Lung (tissue), 12 donors: ENCODE results near the gene PCDHGA8. TPM values are rescaled to one million over a fixed set of nuclear protein-coding genes. Genes with fewer than 3 reads are reported as not detected.
"Not testable (repeated sequence)": the region's sequence is repeated elsewhere in the genome, so short reads cannot be mapped to it uniquely, and the experiment has no call there.

Experiments used
- ATAC-seq: fragments of 200-7000 bp; cut with Tn5 transposase; one replicate; pipeline ENCODE4 v1.9.1; 2020; ENCODE audit warnings: moderate number of reproducible peaks; ENCODE audit not compliant: insufficient read depth, low FRiP score
- DNase-seq, 3 donors: peaks; one replicate each; pipeline ENCODE4 v3.0.0-alpha.2; 2013 to 2017
- H3K27ac ChIP-seq, 2 donors: one replicate each; pipeline ENCODE4 v1.5.1; 2013; ENCODE audit warnings: mild to moderate bottlenecking in 2 of 2, moderate library complexity in 2 of 2, control low read depth in 1 of 2, inconsistent platforms in 1 of 2, low read depth in 1 of 2, low read length in 1 of 2
- H3K27me3 ChIP-seq, 3 donors: one replicate each; pipeline ENCODE4 v1.5.1; 2013; ENCODE audit warnings: low read length in 2 of 3; ENCODE audit not compliant: control insufficient read depth in 3 of 3, insufficient read depth in 3 of 3
- H3K36me3 ChIP-seq, 4 donors: one replicate each; pipeline ENCODE4 v1.5.1; 2013; ENCODE audit warnings: low read length in 4 of 4, mild to moderate bottlenecking in 1 of 4, moderate library complexity in 1 of 4; ENCODE audit not compliant: control insufficient read depth in 4 of 4, insufficient read depth in 4 of 4
- H3K4me1 ChIP-seq, 5 donors: one replicate each; pipeline ENCODE4 v1.5.1; 2013; ENCODE audit warnings: low read length in 5 of 5, mild to moderate bottlenecking in 2 of 5, moderate library complexity in 1 of 5; ENCODE audit not compliant: control insufficient read depth in 5 of 5, insufficient read depth in 5 of 5
- H3K4me3 ChIP-seq: one replicate; pipeline ENCODE4 v1.5.1; 2013; ENCODE audit warnings: mild to moderate bottlenecking, control low read depth, moderate library complexity
- H3K9ac ChIP-seq, 2 donors: one replicate each; pipeline ENCODE4 v1.5.1; 2013; ENCODE audit warnings: low read length in 2 of 2, control low read depth in 1 of 2; ENCODE audit not compliant: insufficient read depth in 1 of 2
- H3K9me3 ChIP-seq, 4 donors: one replicate each; pipeline ENCODE4 v1.5.1; 2013; ENCODE audit warnings: low read length in 3 of 4, mild to moderate bottlenecking in 1 of 4, moderate library complexity in 1 of 4; ENCODE audit not compliant: control insufficient read depth in 4 of 4, insufficient read depth in 3 of 4
- CTCF ChIP-seq: IDR thresholded peaks from 2 replicates; pipeline ENCODE4 v1.5.1; 2012; ENCODE audit warnings: mild to moderate bottlenecking; ENCODE audit errors: control extremely low read depth, extremely low read depth
- WGBS, 2 donors: extraction: QIAGEN DNeasy Blood & Tissue Kit; methylation state at CpG; one replicate each; pipeline ENCODE4 v1.1.7; 2013; 5-methylcytosine and 5-hydroxymethylcytosine counted together
- polyA plus RNA-seq, 2 donors: library from polyadenylated mRNA; stranded (reverse); fragments of 200-250 nt; gene quantifications; one replicate each; pipeline ENCODE4 v1.2.1, GENCODE V29; 2013
- total RNA-seq, 2 donors: library from RNA; depleted of rRNA in 1 of 2; stranded (reverse); fragments of >200 nt in 1 of 2; gene quantifications; one replicate each; pipeline ENCODE4 v1.2.1, GENCODE V29; 2014 to 2021
- donor health status: control.
- donor health status: control.
- donor health status: Bipolar disorder and iron deficiency.
- donor health status: healthy.
- donor health status: DM: yes; HTN: yes; CAD: no.

The PCDHGA8 gene
- total and polyA plus RNA-seq, 4 donors: 0.06 to 7.3 (median 1.1) TPM

GRCh38 chr5:141384471-141385267 lies 7.8 kb upstream of the PCDHGA8 start:
- no peak for DNase-seq
- Histone ChIP-seq H3K27ac (no peak overlapping the region), H3K4me3 (no peak overlapping the region), H3K4me1 (no peaks in the 10 kb centered on the region), H3K27me3 (peaks cover 0 to 5% (median 0%) of the 10 kb centered on the region in 3 donors), H3K9me3 (peaks cover 6 to 44% (median 31%) of the 10 kb centered on the region in 4 donors), H3K36me3 (peaks cover 0 to 4% (median 0%) of the 10 kb centered on the region in 4 donors), H3K9ac (no peak overlapping the region)
- 46 to 57% methylated on average over 42 to 43 of the region's 43 CpGs for WGBS, 2 donors
- TF ChIP-seq CTCF: no peak
- ATAC-seq: no peak

GRCh38 chr5:141387557-141388311 lies 4.7 kb upstream of the PCDHGA8 start, which contains the start of gene PCDHGB4:
TSS of gene PCDHGB4 (plus strand) at chr5:141387698. CDS start at chr5:141387885, 187 bp downstream.
- H3K27me3 ChIP-seq, H3K36me3 ChIP-seq, H3K27ac ChIP-seq, H3K9ac ChIP-seq, H3K4me3 ChIP-seq, H3K4me1 ChIP-seq: not testable (repeated sequence)
- peak in 2 of 3 donors; percentile 17 to 19 for DNase-seq
- peaks cover 3 to 48% (median 26%) of the 10 kb centered on the region in 4 donors for H3K9me3 ChIP-seq
- 13 to 14% methylated on average over 17 to 22 of the region's 40 CpGs for WGBS, 2 donors
- ATAC-seq: peak; percentile 62

DNA sequence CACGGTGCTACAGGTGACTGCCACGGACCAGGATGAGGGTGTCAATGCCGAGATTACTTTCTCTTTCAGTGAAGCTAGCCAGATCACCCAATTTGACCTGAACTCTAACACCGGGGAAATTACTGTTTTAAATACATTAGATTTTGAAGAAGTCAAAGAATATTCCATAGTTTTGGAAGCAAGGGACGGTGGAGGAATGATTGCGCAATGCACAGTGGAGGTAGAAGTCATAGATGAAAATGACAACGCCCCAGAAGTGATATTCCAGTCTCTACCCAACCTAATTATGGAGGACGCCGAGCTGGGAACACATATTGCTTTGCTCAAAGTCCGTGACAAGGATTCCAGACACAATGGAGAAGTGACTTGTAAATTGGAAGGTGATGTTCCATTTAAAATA lies 3.8 kb upstream of the PCDHGA8 start:
- Histone ChIP-seq H3K4me3 (no peak overlapping the region), H3K9me3 (peaks cover 3 to 47% (median 23%) of the 10 kb centered on the region in 4 donors), H3K9ac (no peak overlapping the region), H3K36me3 (peaks cover 0 to 15% (median 0%) of the 10 kb centered on the region in 4 donors), H3K27ac (no peak overlapping the region), H3K4me1 (no peaks in the 10 kb centered on the region), H3K27me3 (peaks cover 0 to 2% (median 0%) of the 10 kb centered on the region in 3 donors)
- ATAC-seq (no peak), DNase-seq (no peak)
- no peak for TF ChIP-seq CTCF
- 40 to 54% methylated on average over 10 of the region's 10 CpGs for WGBS, 2 donors
